GM21786 (cell line): Measurements from ENCODE around the gene ANGPT4.
A peak's percentile ranks its signal among the peaks of the same experiment; 100 is the strongest.

Experiments
- ATAC-seq: cut with Tn5 transposase; IDR thresholded peaks from one replicate; pipeline ENCODE4 v1.9.1; 2021; ENCODE audit not compliant: unreplicated experiment

The ANGPT4 gene

DNA sequence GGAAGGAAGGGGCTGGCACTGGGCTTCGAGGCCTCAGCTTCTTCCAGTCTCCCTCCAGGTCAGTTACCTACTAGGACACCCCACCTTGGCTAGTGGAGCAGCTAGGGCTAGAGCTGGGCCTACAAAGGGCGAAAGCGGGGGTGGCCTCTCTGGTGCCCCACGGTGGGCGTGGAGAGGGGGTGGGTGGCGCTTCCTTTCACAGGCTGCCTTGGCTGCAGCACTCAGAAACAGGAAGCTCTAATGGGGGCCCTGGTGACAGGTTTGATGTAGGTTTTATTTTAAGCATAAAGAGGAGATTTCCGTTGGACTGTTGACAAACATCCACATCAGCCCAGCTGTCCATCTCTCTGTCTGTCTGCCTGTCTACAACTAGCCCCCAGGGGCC lies 69.2 kb downstream of the ANGPT4 start:
- ATAC-seq, result peak; percentile 36

DNA sequence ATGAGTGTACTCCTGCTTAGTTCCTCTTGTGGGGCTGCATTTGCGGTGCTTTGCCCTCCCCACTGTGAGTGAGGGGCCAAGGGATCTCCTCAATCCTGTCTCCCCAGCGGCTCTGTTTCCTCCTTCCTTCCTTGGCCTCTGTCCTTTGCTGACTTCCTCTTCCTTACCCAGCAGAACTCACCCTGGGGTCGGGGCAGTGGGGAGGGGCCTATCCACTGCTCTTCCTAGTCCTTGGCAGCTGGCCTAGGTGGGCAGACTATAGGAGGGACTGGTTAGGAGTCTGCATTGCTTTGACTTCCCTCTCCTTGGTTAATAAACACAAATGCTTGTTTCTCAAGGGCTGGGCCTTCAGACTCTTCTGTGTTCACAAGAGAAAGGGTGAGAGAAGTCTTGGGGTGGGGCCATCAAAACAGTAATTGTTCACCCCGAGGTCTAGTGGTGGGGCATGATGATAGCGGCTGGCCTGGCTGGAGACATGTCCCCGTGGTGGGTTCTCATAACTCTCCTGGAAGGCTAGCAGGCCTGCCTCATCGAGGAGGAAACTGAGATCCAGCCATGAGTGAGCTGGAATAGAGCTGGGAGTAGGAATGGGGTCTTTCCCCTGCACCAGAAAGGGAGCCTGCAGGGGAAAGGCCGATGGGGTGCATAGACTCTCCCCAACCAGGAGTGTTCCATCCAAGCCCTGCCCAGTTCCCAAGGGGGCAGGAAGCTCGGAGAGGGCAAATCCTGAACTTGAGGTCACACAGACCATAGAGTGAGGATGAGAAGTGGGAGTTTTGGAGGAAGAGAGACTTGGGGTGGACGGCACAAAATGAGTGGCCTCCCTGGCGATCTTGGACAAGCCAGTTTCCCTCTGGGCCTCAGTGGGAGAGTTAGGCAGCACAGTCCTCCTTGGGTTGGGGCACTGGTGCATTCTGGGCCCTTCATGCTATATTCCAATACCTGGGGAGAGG lies 69.9 kb downstream of the ANGPT4 start:
- ATAC-seq, result no peak

DNA sequence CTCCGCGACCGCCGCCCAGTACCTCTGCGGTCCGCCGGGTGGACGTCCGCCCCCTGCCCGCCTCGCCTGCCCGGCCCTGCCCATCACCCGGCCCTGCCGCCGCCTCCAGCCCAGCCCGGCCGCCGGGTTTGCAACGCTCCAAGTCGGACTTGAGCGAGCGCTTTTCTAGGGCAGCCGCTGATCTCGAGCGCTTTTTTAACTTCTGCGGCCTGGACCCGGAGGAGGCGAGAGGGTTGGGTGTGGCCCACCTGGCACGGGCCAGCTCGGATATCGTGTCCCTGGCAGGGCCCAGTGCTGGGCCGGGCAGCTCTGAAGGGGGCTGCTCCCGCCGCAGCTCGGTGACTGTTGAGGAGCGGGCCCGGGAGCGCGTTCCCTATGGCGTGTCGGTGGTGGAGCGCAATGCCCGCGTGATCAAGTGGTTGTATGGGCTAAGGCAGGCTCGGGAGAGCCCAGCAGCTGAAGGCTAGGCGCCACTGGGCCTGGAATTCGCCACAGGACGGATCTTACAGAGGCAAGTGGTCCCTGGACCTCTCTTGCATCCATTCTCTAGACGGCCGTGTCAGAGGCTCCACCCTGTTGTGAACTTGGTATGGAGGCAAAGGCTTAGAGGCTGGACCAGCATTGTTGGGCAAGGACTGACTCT lies 70.8 kb downstream of the ANGPT4 start:
- no peak for ATAC-seq

DNA sequence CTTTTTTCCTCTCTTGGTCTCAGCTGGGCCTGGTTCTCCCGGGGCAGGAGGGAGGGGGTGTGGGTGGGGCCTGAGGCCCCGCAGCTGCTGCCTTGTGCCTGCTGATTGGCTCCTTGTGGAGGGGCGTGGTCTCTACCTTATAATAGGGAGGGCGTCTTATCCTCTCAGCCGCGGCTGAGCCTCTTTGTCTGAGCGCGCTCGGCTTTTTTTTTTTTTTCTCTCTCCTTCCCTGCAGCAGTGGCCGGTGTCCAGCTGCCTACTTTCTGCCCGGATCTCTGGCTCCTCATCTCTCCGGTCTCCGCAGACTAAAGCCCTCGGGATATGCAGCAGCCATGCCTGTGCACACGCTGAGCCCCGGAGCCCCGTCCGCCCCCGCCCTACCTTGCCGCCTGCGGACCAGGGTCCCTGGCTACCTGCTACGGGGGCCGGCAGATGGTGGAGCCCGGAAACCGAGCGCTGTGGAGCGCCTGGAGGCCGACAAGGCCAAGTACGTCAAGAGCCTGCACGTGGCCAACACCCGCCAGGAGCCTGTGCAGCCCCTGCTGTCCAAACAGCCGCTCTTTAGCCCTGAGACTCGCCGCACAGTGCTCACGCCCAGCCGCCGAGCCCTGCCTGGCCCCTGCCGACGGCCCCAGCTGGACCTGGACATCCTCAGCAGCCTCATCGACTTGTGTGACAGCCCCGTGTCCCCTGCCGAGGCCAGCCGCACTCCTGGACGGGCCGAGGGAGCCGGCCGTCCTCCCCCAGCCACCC lies 71.5 kb downstream of the ANGPT4 start:
- ATAC-seq, result peak; percentile 93

DNA sequence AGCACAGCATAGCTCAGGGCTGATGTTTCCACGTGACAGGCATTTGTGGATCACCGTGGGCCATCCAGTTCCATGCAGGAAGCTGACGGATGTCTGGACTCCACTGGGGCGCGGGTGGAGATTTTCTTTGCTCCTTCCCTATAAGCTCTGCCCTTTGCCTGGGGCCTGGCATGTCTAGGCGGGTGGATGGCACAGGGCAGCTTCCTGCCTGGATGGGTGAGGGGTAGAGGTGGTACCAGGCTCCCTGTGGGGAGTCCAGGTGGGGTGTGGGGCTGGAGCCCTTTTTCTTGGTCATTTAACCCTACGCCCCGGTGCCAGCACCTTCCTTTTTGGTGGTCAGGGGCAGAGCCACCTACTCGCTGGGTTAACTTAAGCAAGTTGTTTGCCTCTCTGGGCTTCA lies 72.2 kb downstream of the ANGPT4 start:
- ATAC-seq, result no peak

DNA sequence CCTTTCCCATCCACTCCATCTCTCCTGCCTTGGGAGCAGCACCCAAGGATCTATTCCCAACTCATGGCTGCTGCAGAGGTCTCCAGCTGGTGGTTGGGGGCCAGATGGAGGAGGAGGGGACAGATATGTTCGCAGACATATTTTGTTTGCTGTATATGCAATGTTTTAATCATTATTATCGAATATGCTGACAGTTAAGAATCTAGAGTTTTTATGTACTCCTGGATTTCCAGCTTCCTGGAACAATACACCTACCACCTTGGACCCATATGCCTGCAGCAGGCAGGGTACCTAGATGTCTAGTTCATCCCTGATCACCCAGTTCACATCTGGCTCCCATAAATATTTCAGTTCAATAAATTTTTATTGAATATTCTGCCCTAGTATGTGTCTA lies 73.6 kb downstream of the ANGPT4 start:
- no peak for ATAC-seq

DNA sequence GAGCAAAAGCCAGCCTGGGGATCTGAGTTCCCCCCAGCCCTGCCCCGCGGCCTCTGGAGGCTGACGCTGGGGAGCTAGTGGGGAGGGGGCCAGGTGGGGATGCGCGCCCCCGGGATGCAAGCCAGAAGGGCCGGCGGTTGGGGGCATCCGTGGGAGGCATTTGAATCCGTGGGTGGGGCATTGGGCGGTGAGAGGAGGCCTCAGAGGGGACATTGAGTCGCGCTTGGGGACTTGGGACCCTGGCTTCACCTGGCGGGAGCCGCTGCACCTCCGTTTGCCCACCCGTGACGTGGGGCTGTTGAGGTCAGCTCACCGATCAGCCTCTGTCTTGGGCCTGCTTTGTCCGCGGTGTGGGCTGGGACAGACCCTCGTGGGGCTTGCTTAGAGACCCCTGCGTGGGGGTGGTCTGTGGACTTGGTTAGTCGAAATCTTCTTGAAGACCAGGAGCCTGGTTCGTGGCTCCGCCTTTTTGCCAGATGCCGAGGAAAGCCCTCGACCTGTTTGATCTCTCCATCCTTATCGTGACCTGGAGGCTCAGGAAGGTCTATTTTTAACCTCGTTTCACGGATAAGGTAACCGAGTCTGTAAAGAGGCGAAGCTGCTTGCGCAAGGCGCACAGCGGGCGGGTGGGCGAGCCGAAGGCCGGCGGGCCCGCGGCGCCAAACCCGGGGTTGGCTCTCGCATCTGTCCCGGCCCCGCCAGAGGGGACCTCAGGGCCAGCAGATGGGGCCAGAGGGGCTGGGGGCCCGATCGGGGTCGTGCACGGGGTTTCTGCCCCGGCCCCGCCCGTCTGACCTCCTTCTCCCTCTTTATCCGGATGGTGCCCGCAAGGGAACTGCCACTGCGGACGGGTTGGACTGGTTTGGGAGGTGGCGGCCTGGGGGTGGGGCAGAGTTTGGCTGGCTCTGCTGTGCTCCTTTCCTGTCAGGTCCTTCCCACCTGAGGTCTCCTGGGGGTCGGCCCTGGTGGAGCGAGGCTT lies 74.3 kb downstream of the ANGPT4 start:
- ATAC-seq, result no peak

DNA sequence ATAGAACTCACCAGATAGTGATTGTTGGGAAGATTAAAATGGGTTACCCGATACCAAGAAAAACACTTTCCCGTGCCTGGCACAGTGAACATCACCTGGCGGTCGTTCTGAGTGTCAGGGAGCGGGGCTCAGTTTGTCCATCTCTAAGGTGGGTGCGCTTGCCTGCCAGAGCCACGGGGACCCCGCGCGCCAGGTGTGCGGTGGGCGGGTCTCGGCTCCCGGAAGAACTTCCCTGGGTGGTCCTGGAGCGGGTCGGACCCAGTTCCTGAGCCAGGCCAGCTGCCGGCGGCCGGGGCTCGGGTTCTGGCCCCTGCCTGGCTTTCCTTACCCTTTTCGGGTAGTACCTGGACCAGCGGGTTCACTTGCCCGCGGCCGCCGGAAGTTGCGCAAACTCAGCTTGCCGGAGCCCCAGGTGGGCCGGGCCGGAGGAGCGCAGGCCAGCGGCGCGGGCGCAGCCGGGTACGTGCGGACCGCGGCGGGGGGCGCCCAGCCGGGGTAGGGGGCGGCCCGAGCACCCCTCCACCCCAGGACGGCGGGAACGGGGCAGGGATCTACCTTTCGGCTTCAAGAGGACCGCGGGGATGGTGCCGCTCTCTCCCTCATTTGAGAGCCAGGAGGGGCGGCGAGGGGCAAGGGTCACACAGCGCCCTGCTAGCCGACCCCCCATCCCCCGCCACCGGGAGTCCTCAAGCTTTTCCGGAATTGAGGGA lies 75.1 kb downstream of the ANGPT4 start:
- no peak for ATAC-seq

DNA sequence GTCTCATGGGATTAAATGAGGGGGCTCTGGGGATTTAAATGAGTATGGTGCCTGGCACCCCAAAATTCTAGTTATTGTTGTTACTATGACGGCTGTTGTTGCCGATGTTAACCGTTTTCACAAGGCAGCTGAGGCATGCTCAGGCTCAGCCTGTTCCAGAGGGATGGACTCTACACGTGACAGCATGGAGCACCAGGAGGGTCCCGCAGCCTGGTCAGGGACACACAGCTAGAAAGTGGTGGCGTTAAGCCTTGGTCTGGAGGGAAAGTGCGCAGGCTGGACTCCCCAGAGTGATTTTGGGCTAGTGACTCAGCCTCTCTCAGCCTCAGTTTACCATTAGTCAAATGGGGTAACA lies 75.7 kb downstream of the ANGPT4 start:
- no peak for ATAC-seq

DNA sequence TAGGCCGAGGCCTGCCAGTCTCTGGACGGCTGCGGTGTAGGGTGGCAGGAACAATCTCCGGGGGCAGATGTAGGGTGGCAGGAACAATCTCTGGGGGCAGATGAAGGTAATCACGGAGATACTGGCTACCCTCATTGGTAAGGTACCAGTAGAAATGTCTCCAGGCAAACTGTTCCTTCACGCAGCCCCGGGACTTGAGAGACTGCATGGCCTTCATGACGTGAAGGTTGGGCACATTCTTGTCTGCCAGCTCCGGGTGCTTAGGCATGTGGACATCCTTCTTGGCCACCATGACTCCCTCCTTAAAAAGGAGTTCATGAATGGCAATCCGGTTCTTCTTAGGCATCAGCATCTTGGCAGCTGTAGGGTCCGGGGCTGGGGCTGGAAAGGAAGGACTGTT lies 76.5 kb downstream of the ANGPT4 start:
- ATAC-seq, result no peak

DNA sequence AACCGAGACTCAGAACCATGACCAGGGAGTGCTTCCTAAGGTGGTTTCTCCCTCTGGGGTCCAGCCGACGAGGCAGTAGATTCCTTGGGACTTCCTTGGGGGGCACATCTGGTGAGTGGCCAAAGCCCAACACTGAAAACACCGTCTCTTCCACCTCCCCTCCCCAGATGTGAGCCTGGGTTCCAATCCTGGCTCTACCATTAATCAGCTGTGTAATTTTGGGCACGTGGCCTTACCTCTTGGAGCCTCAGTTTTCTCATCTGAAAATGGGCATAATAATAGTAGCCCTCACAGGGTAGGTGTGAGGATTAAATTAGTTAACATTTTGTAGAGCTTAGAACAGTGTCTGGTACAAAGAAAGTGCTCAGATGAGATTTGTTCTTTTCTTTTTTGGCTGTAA lies 77.1 kb downstream of the ANGPT4 start:
- no peak for ATAC-seq

DNA sequence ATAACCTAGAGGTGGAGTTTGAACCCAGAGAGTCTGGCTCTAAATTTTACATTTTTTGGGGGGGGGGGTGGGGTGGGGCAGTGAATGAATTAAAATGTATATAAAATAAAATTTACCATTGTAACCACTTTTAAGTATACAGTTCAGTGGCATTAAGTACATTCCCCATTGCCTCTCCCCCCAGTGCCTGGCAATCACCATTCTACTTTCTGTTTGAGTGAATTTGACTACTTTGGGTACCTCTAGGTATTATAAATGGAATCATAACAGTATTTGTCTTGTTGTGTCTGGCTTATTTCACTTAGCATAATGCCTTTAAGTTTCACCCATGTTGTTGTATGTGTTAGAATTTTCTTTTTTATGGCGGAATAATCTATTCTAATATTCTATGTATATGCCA lies 79.9 kb downstream of the ANGPT4 start:
- ATAC-seq, result no peak

DNA sequence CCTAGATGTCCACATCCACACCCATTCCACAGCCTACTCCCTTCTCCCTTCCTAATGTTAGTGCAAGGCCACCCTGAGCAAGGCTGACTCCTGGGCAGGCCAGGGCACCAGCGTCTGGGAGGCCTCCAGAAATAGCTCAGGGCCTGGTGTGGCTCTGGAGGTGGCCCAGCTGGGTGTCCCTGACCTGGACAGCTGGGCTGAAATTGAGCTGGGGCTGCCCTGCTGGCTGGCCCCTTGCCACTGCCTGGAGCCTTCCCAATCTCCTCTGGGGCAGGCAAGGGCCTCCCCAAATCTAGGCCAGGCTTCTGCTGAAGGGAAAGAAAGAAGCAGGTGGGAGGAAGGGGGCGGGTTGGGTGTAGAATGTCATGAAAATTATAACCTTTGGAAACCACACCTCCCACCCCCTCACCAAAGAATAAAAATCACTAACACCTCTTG lies 80.5 kb downstream of the ANGPT4 start:
- ATAC-seq, result no peak

DNA sequence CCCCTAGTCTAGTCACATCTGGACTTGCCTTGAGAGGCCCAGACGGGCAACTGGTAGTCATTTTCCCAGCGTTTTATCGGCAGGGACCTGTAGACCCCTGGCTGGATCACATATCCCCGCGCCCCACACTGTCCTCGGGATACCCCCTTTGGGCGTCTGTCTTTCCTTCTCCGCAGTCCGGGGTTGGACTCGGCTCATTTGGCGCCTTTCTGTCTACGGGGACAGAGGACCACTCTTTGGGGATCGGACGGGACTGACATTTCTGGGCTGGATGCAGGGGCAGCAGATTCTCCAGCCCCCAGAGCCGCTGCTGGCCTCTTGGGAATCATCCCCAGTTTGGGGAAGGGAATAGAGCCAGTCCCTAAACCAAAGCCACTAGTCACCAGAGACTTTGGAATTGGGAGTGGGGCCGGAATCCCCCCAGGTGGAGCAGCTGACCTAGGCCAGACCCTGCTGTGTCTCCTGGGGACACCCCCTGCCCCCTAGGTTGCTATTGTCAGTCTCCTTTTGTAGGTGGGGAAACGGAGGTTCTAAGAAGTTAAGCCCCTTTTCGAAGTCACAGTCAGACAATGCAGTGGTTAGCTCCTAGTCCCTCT lies 81.9 kb downstream of the ANGPT4 start:
- ATAC-seq, result no peak

DNA sequence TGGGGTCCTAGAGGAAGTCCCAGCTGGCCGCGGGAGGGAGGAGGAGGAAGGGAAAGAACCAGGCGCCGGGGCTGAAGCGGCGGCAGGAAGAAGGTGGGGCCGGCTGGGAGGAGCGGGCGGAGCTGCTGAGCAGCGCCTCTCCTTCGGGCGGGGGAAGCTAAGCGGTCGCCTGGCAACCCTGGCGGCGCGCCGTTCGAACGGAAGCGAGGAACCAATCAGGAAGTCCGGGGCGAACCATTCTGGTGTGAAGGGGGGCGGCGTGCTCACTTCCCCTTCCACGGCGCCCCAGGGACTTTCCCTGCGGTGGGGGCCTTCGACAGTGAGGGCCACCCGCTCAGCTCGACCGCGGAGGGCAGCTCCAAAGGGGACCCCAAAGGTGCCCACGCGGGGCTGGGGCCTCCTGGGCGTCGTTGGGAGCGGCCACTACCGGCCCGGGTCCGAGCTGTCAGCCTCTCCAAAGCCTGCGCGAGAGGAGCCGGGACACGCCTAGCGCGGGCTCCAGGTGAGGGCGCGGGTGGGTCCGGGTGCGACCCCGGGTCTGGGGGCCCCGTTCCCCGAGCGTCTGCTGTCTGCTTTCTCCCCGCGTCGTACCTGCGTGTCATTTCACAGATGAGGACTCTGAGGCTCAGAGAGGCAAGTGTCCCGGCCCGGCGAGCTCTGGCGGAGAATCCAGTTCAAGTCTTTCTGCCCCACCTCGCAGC lies 82.5 kb downstream of the ANGPT4 start, which contains the start of gene FAM110A:
Gene FAM110A, plus strand, starts transcription at position 266 of the 701 bp plus-strand sequence. CDS start 11,090 bp downstream, outside the sequence.
- peak; percentile 92 for ATAC-seq

DNA sequence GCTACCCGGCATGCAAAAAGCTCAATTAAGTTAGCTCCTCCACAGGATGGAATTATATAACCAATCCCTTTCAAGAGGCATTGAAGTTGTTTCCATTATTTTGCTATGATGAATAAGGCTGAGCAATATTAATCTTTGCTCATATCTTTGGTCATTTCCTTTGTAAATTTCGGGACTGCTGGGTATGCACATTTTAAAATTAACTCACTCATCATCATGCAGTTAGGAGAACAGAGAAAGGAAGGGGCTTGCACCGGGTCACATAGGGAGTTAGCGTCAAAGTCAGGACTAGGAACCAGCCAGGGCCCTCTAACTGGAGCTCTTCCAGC lies 83.0 kb downstream of the ANGPT4 start:
- no peak for ATAC-seq

DNA sequence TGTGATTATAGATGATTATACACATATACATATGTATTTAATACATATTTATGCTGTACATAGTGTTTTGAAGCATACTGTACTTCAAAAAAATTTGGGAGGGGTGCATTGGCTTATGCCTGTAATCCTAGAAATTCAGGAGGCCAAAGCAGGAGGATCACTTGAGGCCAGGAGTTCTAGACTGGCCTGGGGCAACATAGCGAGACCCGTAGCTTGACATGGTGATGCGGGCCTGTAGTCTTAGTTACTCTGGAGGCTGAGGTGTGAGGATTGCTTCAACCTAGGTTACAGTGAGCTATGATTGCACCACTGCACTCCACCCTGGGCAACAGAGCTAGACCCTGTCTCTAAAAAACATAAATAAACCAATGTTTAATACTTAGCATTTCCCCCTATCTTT lies 84.2 kb downstream of the ANGPT4 start:
- ATAC-seq, result no peak

DNA sequence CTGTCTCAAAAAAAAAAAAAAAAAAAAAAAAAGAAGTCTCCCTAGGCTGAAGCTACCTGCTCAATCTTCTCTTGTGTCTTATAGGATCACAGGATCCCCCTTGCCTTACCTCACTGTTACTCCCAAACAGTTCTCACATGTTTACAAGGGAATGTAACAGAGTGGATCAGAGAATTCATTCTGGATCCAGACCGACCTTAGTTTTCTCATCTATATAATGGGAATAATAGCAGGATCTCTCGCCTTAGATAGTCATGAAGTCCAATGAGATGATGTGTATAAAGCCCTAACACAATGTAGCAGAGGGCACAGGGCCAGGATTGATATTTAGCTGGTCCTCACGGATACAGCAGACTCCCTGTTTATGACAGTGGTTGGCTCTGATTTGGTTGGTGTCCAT lies 84.9 kb downstream of the ANGPT4 start:
- ATAC-seq, result no peak

DNA sequence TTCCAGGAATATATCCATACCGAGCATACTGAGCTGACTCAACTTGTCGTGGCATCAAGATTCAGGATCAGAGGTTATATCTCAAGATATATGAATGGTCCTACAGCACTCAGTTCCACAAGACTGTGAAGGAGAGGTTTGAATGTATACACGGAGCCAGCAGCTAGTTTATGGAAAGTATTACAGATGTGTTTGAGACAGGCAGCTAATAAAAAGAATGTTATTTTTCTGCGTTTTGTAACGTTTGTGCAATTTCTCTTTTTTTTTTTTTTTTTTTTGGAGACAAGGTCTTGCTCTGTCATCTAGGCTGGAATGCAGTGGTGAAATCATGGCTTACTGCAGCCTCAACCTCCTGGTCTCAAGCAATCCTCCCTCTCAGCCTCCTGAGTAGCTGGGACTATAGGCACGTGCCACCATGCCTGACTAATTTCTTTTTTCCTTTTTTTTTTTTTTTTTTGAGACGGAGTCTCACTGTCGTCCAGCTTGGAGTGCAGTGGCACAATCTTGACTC lies 86.1 kb downstream of the ANGPT4 start:
- no peak for ATAC-seq
